ENCODE measurements around the gene MIEF2.

The MIEF2 gene

DNA sequence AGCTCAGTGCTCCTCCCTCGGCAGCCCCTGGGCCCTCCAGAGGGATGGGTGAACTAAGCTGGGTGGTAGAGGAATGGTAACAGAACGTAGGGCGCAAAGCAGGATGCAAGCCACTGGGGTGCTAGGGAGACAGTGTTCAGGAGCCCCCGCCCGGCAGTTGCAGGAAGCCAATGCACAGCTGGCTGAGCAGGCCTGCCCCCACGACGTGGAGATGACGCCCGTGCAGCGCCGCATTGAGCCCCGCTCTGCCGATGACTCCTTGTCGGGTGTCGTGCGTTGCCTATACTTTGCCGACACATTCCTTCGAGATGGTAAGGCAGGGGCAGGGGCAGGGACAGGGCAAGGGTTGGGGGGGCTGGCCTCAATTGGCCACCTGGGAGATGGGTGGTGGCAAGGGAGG is 22.2 kb upstream of the MIEF2 start:
- TF ChIP-seq, protein P1, sequence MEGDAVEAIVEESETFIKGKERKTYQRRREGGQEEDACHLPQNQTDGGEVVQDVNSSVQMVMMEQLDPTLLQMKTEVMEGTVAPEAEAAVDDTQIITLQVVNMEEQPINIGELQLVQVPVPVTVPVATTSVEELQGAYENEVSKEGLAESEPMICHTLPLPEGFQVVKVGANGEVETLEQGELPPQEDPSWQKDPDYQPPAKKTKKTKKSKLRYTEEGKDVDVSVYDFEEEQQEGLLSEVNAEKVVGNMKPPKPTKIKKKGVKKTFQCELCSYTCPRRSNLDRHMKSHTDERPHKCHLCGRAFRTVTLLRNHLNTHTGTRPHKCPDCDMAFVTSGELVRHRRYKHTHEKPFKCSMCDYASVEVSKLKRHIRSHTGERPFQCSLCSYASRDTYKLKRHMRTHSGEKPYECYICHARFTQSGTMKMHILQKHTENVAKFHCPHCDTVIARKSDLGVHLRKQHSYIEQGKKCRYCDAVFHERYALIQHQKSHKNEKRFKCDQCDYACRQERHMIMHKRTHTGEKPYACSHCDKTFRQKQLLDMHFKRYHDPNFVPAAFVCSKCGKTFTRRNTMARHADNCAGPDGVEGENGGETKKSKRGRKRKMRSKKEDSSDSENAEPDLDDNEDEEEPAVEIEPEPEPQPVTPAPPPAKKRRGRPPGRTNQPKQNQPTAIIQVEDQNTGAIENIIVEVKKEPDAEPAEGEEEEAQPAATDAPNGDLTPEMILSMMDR (IDR thresholded peaks at IDR 0.05; ENCODE audit: low read depth, low read length): no peak
- no peak for DNase-seq (ENCODE audit: extremely low read depth, low read depth)

DNA sequence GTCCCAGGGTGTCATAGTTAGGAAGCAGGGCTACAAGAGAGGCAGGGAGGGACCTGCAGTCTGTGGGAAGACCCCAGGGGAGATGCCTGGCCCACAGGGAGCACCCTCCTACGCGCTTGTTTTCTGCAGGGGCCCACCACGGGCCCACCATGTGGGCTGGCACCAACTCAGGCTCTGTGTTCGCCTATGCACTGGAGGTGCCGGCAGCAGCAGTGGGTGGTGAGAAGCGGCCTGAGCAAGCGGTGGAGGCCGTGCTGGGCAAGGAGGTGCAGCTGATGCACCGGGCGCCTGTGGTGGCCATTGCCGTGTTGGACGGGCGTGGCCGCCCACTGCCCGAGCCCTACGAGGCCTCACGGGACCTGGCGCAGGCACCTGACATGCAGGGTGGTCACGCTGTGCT is 20.0 kb upstream of the MIEF2 start:
- TF ChIP-seq, protein P1 (IDR thresholded peaks at IDR 0.05; ENCODE audit: low read depth, low read length): no peak
- no peak for DNase-seq (ENCODE audit: extremely low read depth, low read depth)

DNA sequence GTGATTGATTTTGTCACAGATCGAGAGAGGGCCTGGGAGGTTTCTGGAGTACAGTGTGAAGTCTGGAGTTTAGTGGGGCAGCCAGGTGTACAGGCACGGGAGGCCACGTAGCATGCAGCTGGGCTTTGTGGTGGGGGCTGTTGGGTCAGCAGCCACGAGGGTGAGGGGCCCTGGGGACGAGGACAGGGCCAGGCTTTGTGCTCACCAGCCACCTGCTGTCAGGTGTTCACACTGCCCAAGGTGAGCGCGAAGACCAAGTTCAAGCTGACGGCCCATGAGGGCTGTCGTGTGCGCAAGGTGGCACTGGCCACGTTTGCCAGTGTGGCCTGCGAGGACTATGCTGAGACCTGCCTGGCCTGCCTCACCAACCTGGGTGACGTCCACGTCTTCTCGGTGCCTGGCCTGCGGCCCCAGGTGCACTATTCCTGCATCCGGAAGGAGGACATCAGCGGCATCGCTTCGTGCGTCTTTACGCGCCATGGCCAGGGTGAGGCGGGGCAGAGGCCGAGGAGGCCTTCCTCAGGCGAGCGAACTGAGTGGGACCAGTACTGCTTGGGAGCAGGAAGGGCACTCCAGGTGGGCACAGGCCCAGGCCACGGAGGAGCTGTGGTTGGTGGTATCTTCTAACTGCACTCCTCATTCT is 19.1 kb upstream of the MIEF2 start:
- TF ChIP-seq, protein P1 (IDR thresholded peaks at IDR 0.05; ENCODE audit: low read depth, low read length): no peak
- DNase-seq (ENCODE audit: extremely low read depth, low read depth): no peak

DNA sequence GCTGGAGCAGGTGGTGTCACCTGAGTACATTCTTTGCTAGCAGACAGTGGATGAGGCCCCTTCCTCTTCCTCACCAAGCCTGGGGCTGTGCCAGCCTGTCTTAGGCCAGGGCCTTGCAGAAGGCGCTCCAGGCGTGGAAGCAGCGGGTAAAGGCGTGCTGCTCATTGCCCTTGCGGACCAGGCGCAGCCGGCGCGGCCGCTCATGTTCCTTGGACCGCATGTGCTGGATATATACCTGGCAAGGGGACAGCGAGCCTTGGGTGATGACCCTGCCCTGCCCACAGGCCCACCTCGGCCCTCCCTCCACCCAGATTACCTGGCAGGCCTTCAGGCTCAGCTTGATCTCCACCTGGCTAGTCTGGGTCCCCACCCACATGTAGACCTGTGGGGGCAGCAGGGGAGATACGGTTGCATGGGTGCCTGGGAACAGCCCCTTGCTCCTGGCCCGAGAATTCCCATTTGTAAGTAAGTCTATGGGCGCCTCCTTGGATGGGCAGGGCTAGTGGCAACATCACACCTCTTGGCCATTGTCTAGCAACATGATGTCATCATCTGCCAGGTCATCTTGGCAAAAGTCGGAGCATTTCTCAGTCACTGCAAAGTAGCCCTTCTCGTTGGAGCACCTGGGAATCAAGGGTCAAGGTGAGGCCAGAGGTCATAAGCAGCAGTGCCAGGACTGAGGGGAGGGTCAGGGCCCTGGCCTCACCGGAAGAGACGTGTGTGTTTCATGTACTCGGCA is 15.3 kb upstream of the MIEF2 start:
- TF ChIP-seq, protein P1 (IDR thresholded peaks at IDR 0.05; ENCODE audit: low read depth, low read length): no peak
- DNase-seq (ENCODE audit: extremely low read depth, low read depth): no peak

DNA sequence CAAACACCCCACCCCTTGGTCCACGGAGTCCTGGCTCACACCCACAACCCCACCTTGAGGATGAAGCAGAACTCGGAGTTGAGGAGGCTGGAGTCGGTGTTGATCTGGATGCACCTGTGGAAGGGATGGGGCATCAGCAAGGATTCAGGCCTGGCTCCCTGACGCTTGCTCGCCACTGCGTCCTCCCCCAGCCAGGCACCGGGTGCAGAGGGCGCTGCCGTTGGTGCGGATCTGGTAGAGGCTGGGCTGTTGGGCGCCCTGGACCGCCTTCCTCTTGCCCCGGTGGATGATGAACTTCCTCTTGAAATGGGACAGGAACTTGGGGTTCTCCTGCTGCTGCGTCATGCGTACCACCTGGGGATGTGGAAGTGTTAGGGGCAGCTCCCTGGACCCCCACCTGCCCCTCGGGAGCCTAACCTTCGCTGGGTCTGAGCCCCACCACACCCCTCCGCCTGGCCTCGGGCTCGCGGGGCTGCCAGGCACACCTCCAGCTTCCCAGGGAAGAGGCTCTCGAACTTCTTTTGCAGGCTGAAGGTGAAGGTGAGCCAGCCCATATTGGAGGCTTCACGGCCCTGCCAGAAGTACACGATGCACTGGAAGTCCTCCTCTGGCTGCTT is 14.2 kb upstream of the MIEF2 start:
- TF ChIP-seq, protein P1 (IDR thresholded peaks at IDR 0.05; ENCODE audit: low read depth, low read length): no peak
- DNase-seq (ENCODE audit: extremely low read depth, low read depth): no peak

DNA sequence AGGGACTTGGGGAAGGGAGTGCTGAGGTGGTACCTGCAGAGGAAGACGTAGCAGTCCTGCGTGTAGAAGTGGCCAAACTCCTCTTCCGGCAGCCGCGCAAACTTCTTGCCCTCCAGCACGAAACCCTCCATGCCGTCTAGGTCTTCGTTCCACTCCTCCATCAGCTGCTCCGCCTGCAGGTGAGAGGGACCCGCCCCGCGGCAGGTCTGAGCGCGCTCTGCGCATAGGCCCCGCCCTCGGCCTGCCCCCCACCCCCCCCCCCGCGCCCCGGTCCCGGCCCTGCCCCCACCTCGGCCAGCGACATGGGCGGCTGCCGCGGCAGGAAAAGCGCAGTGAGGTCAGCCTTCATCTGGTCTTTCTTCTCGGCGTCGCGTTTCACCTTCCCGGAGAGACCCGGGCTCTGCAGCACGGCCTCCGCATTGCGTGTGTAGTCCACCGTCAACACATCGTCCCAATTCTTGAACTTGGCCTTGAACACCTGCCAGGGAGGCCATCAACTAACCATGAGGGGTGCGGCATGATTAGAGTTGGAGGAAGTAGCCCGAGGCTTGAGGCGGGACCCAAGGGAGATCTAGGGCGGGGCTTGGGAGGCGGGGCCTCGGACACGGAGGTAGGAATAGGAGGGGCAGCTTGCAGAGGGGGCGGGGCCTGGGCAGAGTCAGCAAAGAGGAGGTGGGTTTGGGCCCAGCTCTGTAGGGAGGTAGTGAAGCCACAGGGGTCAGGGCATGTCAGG is 13.4 kb upstream of the MIEF2 start:
- no peak for DNase-seq (ENCODE audit: extremely low read depth, low read depth)
- TF ChIP-seq, protein P1 (IDR thresholded peaks at IDR 0.05; ENCODE audit: low read depth, low read length): no peak
